T1000 (cell line): ENCODE results near the gene ST6GAL1.
"Not testable (repeated sequence)": the region's sequence is repeated elsewhere in the genome, so short reads cannot be mapped to it uniquely, and the experiment has no call there.

Experiments used
- DNase-seq: peaks from one replicate; lab custom pipeline; 2025; ENCODE audit warnings: mixed read lengths; lab: John Stamatoyannopoulos, UW

Gene ST6GAL1

GRCh38 chr3:186930143-186930640 is at the start of gene ST6GAL1:
ST6GAL1 (plus strand) TSS chr3:186930526; CDS start chr3:187042704, 112,178 bp downstream.
- no peak for DNase-seq

- no peak for DNase-seq
Observed at GRCh38 chr3:186882150-186882524, 48.2 kb upstream of the ST6GAL1 start.

- no peak for DNase-seq
Observed at GRCh38 chr3:186882881-186883685, 47.2 kb upstream of the ST6GAL1 start.

- no peak for DNase-seq
Observed at GRCh38 chr3:186883686-186884058, 46.7 kb upstream of the ST6GAL1 start.

- DNase-seq, result not testable (repeated sequence)
Observed at GRCh38 chr3:186884868-186885267, 45.5 kb upstream of the ST6GAL1 start.

- DNase-seq, result no peak
Observed at GRCh38 chr3:186886202-186886981, 43.9 kb upstream of the ST6GAL1 start.

- DNase-seq, result not testable (repeated sequence)
Observed at GRCh38 chr3:186887507-186887938, 42.8 kb upstream of the ST6GAL1 start.

GRCh38 chr3:186888569-186888968 is 41.8 kb upstream of the ST6GAL1 start:
- no peak for DNase-seq

- DNase-seq, result not testable (repeated sequence)
Observed at GRCh38 chr3:186889698-186890097, 40.6 kb upstream of the ST6GAL1 start.

- DNase-seq, result no peak
Observed at GRCh38 chr3:186890911-186891310, 39.4 kb upstream of the ST6GAL1 start.

GRCh38 chr3:186893071-186893470 is 37.3 kb upstream of the ST6GAL1 start:
- DNase-seq, result not testable (repeated sequence)

GRCh38 chr3:186895406-186895805 is 34.9 kb upstream of the ST6GAL1 start:
- DNase-seq, result no peak

GRCh38 chr3:186896006-186896405 is 34.3 kb upstream of the ST6GAL1 start:
- no peak for DNase-seq

GRCh38 chr3:186896875-186897274 is 33.5 kb upstream of the ST6GAL1 start:
- DNase-seq, result no peak

GRCh38 chr3:186901135-186901734 is 29.1 kb upstream of the ST6GAL1 start:
- no peak for DNase-seq

- DNase-seq, result no peak
Observed at GRCh38 chr3:186902154-186902553, 28.2 kb upstream of the ST6GAL1 start.

GRCh38 chr3:186902713-186903112 is 27.6 kb upstream of the ST6GAL1 start:
- DNase-seq, result no peak

- DNase-seq, result not testable (repeated sequence)
Observed at GRCh38 chr3:186903676-186904075, 26.6 kb upstream of the ST6GAL1 start.

- DNase-seq, result not testable (repeated sequence)
Observed at GRCh38 chr3:186907075-186907474, 23.3 kb upstream of the ST6GAL1 start.

GRCh38 chr3:186909078-186909853 is 21.1 kb upstream of the ST6GAL1 start:
- DNase-seq, result no peak
